Fibroblast of lung (primary cell): Measurements from ENCODE around the gene CTNNA2.

Experiments
- EZH2 ChIP-seq: IDR thresholded peaks from 2 replicates; pipeline ENCODE4 v1.5.1; 2012; ENCODE audit warnings: low read length, control low read depth, mild to moderate bottlenecking; ENCODE audit errors: missing control alignments
- TF ChIP-seq, protein P1 (sequence below), 2 donors: IDR thresholded peaks in 1 of 2; conservative IDR thresholded peaks in 1 of 2; 1 replicate in 1 of 2; 2 replicates in 1 of 2; pipeline ENCODE4 v1.5.1; 2011 to 2012; ENCODE audit warnings: low read length in 2 of 2, control low read depth in 1 of 2, inconsistent platforms in 1 of 2, low read depth in 1 of 2, mild to moderate bottlenecking in 1 of 2

DNA sequence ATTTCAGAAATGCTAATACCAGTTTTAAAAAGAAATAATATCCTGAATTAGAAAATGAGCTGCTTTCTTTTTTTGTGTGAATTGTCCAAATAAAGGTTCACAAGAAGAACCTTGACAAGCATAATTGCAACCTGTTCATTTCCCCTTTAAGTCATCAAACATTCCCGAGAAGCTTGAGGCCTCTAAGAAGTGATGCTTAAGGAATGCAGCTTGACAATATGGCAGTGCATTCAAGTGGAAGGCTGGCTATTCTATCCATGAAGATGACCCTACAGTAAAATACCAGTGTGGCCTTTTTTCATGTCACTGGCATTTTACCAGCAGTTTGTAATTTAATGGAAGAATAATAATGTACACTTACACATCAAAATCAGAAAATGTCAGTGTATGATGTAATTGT lies 216.7 kb downstream of the CTNNA2 start:
- TF ChIP-seq, protein P1, sequence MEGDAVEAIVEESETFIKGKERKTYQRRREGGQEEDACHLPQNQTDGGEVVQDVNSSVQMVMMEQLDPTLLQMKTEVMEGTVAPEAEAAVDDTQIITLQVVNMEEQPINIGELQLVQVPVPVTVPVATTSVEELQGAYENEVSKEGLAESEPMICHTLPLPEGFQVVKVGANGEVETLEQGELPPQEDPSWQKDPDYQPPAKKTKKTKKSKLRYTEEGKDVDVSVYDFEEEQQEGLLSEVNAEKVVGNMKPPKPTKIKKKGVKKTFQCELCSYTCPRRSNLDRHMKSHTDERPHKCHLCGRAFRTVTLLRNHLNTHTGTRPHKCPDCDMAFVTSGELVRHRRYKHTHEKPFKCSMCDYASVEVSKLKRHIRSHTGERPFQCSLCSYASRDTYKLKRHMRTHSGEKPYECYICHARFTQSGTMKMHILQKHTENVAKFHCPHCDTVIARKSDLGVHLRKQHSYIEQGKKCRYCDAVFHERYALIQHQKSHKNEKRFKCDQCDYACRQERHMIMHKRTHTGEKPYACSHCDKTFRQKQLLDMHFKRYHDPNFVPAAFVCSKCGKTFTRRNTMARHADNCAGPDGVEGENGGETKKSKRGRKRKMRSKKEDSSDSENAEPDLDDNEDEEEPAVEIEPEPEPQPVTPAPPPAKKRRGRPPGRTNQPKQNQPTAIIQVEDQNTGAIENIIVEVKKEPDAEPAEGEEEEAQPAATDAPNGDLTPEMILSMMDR (conservative IDR thresholded peaks at IDR 0.05 in 1 of 2, IDR thresholded peaks at IDR 0.05 in 1 of 2; ENCODE audit: low read depth in 1 of 2, low read length in 2 of 2), result no peak
- TF ChIP-seq EZH2, result no peak
